ENCODE results near the gene NEU2.
"Not testable (repeated sequence)": the region's sequence is repeated elsewhere in the genome, so short reads cannot be mapped to it uniquely, and the experiment has no call there.

Gene NEU2

DNA sequence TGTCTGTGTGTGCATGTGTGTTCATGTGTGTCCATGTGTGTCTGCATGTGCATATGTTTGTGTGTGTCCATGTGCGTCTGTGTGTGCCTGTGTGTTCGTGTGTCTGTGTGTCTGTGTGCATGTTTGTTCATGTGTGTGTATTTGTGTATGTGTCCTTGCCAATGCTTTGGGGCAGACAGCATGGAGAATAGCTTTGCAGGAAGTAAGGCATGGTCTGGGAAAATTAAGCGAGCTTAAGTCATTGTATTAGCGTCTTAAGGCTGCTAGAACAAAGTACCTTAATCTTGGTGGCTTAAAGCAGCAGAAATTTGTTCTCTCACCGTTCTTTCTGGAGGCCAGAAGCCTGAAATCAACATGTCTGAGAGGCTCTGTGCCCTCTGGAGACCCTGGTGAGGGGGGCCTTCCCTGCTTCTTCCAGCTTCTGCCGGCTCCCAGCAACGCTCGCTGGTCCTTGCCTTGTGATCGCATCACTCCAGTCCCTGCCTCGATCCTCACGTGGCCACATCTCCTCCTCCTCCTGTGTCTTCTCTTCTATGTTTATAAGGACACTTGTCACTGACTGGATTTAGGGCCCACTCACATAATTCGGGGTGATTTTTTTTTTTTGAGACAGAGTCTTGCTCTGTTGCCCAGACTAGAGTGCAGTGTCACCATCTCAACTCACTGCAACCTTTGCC, 3.8 kb downstream of the NEU2 start:
- no peak for DNase-seq

DNA sequence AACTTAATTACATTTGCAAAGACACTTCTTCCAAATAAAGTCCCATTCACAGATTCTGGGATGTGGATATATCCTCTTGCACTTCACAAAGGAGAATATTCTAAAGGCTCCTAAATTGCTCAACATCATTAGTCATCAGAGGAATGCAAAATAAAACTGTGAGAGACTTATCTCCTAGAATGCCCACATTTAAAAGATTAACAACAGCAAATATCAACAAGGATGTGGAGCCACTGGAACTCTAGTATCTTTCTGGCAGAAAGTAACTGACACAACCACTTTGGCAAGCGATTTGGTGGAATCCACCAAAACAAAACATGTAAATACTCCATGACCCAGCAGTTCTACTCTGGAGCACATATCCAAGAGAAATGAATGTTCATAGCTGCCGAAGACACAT, 4.6 kb downstream of the NEU2 start:
- no peak for DNase-seq

DNA sequence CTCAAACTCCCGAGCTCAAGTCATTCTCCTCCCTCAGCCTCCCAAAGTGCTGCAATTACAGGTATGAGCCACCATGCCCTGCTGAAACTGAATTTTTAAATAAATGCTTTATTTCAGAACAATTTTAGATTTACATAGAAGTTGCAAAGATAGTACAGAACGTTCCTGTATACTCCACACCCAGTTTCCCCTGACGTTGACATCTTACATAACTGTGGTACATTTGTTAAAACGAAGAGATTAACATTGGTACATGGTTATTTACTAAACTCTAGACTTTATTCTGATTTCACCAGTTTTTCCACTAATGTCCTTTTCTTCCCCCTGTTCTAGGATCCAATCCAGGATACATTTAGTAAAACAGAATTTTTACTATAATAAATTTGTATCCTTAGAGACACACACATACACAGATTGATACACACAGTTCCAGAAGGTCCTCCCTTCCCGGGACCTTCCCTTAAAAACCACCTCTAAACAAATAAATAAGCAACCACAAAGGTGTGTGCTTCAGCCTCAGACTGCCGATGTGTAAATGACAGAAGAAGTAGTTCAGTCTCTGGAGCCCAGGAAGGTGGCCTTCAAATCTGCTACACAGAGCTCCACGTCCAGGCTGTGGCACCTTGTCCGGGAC, 6.9 kb downstream of the NEU2 start:
- DNase-seq, result no peak

DNA sequence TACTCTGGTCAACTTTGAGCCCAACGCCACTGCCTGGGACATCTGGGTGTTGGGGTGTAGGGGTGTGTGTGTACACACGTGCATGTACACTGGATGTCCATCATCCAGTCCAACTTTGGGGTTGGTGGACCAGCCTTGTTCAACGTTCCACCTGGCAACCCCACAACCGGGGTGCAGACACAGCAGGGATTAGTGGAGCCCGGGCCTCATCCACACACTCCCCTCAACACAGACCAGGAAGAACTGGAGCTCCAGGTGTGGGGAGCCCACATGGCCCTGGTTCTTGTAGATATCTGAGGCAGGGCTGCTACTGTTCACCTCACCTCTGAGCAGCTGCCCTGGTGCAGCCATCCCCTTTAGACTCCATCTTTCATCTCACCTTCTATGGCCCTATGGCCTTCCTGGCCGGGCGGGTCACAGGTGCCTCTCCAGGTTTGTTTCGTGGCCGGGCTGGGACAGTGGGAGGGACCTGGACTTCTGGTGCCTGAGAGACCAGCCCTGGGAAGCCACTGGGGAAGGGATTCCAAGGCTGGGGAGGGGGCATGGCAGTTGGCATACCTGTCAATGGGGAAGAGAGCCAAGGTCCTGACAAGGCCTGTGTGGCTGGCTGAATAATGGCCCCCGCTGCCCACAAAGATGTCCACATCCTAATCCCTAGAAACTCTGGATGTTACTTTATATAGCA, 7.5 kb downstream of the NEU2 start:
- no peak for DNase-seq

DNA sequence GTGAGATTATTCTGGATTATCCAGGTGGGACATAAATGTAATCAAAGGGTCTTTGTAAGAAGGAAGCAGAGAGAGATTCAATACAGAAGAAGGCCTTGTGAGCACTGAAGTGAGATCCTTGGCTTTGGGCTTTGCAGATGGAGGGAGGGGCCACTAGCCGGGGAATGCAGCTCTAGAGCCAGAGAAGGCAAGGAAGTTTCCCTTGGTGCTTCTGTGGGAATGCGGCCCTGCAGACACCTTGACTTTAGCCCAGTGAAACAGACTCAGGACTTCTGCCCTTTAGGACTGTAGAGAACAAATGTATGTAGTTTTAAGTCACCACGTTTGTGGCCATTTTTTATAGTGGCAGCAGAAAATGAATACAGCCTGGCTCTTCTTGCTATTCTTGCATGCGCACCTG, 8.1 kb downstream of the NEU2 start:
- DNase-seq, result no peak

DNA sequence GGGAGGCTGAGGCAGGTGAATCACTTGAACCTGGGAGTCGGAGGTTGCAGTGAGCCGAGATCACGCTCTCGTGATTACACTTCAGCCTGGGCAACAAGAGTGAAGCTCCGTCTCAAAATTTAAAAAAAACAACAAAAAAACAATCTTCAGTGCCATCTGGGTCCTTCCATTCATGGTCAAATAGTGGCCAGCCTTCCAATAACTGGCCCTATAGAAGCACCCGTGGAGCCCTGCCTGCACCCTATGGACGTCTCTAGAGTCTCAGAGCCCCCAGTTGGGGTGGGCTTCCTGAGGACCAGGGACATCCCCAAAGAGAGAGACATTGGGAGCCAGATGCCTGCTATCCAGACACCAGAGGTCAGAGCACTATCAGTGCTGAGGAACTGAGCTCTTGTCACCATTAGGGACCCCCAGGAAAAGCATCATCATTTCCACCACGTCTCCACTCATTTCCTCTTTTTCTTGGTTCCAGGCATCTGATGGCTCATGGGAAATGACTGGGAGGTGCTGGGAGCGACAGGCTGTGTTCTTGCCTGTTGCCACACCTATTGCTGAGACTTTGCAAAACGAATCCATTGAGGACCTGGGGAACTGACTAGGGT, 9.4 kb downstream of the NEU2 start:
- DNase-seq, result no peak

DNA sequence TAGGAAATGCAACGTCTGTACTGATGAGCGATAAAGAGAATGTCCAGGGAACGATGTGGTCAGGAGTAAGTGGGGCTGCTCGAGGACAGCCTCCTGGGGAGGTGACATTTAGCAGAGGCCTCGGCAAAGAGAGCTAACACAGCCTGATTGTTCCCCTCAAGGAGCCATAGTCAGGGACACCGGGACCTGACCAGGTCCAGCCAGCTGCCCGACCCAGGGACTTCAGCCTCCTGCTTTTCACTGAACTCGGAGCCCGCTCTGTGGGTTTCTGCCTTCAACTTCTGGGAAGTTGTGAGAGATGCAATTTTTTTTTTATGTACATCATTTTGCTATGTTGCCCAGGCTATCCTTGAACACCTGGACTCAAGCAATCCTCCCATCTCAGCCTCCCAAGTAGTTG, 10.1 kb downstream of the NEU2 start:
- no peak for DNase-seq

DNA sequence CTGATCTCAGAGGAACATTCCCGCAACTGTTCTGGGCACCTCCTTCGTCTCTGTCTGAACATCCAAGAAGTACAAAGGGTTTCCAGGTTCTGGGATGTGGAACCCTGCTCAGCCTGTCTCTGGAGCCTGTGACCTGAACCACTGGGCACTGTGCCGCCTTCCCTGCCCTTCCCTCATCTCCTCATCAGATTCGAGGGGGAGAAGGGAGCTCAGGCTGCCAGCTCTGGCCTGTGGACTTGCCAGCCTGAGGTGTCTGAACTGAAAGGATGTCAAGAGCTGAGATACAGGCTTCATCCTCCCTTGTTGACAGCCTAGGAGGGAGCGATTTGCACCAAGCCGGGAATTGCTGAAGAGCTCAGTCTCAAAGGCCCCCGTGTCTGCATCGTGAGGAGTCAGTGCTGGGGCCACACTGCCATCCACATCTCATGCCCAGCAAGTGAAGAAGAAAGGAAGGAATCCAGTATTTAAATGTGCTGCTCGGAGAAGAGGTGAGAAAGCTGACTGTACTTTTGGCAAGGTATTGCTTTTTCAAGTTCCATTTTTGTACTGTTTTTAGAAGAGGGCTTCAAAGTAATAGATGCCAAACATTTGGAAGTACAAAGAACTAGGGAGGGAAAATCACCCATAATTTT, 12.6 kb downstream of the NEU2 start:
- DNase-seq, result no peak

DNA sequence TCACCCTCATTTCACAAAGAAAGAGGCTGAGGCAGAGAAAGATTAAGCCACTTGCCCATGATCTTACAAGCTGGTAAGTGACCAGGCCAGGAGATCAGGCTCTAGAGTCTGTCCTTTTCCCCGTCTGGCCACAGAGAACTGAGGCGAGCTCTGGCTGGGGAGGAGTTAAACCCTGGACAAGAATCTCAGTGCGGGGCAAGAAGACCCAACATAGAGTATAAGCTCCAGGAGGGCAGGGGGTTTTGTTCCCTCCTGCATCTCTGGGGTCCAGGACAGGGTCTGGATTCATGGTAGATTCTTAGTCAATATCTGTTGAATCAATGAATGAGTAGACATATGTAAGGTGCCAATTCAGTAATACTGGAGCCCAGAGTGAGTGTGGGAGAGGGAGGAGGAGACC, 14.7 kb downstream of the NEU2 start:
- no peak for DNase-seq

DNA sequence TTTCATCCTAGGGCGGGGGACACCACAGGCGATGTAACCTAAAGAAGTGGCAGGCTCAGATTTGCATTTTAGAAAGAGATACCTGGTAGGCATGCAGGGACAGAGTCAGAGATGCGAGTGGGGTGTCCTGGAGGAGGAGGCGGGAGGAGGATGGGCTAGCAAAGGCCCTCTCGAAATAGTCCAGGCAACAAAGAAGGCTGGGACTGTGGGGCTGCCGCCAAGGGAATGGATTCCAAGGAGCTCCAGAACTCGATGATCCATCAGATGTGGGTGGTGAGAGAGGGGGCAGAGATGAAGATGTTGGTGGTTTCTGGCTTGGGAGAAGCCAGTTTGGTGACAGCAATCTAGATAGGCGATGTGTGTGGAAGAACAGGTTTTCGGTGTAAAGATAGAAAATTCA, 15.2 kb downstream of the NEU2 start:
- DNase-seq, result no peak

DNA sequence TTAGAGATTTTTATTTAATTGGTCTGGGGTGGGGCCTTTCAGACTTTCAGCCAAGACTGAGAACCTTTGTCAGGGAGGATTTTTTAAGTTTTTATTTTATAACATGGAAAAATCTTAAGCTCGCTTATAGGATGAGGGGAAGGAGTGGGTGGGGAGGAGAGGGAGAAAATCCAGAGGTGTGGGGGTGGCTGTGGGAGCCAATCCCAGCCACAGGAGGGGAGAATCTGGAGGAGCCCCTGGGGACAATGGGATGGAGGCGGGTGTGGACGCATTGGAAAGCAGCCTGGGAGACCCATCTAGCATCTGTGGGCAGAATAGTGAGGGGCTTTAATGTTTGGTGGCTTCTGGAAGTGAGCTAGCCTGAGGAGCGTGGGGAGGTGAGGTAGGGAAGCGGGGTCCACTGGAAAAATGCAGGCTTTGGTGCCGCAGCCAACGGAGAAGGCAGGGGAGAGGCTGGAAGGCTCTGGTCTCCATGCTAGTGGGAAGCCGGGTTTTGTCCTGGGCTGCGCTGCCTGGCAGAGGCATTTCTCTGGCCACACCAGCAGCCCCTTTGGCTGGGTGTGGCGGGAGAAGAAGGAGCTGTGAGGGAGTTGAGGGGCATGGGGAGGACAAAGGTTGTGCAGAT, 16.2 kb downstream of the NEU2 start:
- no peak for DNase-seq

DNA sequence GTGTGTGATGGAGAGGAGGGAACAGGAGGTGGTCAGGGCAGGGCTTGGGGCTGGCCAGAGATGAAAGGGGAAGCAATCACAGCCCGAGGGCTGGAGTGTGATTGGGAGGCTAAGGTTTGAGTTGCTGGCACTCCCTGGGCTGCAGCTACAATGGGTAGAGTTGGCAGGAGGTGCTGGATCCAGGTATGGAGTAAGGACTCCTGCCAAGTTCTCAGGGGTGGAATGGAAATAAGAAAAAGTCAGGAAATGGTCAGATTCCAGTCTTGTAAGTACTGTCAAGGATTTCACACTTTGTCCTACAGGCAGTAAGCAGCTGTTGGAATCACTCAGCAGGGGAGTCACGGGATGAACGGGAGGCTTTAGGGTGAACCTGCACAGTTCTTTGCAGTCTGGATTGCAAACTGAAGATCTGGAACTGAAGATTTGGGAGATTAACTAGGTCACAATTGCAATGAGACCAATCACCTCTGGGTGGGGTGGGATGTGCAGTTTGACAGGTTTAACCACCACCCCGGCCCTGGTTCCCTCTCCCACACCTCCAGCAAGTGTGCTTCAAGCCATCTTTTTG, 16.8 kb downstream of the NEU2 start:
- no peak for DNase-seq

DNA sequence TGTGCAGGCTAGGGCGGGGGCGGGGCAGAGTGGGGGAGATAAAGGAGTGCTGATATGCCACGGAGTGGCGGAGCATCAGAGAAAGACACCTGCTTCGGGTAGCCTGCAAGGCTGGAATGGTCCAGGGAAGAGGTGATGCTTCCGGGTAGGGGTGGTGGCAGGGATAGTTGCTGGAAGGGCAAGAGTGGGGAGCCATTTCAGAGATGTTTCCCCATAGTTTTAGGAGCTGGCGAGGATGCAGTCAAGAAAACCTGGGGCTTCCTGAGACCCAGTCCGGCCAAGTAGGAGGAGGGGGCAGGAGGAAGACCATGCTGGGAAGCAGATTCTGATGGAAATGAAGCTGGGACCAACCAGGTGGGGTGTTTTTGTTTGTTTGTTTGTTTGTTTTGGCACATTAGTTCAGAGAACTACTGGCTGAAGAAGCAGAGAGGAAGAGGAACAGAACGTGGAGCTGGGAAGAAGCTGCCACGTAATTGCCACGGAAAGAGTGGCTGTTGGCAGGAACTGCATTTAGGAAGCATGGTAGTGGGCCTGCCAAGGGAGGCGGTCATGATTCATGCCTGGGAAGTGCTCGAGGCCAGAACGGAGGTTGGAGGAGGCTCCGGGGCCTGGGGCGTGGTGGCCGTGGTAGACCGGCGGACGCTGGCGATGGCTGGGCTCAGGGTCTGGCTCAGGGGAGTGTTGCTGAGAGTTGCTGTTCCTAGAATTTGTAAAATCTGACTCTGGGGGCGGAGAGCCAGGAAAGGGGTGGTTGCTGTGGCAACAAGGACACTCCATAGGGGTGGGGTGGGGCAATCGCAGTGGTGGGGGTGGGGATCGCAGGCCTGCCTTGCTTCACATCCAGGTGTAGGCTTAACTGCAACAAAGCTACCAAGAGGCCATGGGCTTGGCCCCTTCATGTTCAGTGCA, 19.0 kb downstream of the NEU2 start:
- no peak for DNase-seq

DNA sequence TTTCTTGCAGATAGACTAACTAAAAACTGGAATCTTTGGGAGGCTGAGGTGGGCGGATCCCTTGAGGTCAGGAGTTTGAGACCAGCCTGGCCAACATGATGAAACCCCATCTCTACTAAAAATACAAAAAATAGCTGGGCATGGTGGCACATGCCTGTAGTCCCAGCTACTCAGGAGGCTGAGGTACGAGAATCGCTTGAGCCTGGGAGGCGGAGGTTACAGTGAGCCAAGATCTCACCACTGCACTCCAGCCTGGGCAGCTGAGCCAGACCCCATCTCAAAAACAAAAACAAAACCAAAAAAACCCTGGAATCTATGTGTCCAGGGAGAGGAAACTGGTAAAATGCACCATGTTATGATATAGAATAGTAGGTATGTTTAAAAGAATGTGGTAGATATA, 20.0 kb downstream of the NEU2 start:
- DNase-seq, result not testable (repeated sequence)

DNA sequence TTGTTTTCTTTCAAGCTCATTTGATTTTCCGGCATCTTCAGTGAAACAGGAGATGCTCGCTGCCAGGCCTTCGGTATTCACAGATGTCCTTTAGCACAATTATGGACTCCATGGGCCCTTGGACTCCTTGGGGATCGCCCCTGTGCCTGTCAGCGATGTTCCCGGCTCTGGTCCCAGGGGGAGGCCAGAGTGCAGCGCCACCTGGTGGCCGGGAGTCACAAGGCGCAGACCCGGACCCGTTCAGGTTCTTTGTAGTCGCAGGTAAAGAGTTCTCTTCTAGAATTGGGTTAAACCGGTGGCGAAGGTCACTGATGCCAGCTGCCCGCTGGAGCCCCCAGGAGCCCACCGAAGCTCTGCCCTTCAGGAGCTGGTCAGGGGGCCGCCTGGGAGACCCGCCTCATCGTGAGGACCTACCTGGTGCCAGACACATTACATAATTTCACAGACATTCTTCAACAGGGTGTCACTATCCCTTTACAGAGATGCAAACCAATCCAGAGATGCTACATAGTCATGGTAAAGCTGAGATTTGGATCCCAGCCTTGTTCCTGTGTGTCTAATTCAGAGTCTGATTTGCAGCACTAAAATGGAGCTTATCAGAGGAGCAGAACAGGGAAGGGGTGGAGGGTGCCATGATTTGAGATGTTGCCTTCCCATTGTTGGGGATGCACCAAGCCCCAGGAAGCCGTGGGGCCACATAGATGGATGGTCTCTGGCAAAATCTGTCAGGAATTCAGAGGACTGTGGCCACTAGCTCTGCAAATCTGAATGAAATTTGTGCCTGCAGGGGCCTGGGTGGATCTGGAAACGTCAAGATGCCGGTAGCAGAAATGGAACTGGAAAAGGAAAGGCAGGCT, 21.7 kb downstream of the NEU2 start:
- DNase-seq, result peak; percentile 39 to 59 (median 55)

DNA sequence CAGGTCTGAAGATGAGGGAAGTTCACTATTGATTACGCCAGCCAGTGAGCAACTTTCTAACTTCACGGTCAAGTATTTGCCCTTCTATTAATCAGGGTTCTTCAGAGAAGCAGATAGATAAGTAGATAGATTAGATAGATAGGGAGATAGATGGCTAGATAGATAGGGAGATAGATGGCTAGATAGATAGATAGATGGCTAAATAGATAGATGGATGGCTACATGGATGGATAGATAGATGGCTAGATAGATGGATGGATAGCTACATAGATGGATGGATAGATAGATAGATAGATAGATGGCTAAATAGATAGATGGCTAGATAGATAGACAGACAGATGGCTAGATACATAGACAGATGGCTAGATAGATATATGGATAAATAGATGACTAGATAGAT, 22.9 kb downstream of the NEU2 start:
- no peak for DNase-seq

DNA sequence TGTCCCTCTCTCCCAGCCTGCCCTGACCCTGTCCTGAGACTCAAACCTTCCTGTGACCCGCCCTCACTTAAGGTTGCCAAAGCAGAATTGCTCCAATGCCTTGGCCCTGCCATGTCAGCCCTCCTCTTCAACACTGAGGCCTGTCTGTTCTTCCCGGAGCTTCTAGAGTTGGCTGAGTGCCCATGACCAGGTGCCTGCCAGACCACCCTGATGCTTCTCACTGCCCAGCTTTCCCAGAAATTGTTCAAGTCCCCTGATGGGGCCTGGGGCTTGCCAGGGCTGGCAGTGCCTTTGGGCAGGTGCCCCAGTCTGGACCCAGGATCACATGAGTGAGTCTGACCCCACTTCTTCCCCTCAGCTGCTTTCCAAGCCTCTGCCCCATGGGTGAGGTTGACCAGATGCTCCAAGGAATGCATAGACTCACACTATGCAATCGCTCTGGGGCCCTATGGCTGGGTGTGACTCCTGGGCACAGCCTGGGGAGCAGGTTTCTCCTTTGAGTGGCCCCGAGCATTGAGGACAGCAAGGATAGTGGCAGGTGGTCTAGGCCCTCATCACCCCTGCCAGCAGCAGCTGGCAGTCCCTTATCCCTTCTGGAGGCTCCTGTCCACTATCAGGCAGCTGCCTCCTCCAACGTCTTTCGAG, 24.6 kb downstream of the NEU2 start:
- no peak for DNase-seq

DNA sequence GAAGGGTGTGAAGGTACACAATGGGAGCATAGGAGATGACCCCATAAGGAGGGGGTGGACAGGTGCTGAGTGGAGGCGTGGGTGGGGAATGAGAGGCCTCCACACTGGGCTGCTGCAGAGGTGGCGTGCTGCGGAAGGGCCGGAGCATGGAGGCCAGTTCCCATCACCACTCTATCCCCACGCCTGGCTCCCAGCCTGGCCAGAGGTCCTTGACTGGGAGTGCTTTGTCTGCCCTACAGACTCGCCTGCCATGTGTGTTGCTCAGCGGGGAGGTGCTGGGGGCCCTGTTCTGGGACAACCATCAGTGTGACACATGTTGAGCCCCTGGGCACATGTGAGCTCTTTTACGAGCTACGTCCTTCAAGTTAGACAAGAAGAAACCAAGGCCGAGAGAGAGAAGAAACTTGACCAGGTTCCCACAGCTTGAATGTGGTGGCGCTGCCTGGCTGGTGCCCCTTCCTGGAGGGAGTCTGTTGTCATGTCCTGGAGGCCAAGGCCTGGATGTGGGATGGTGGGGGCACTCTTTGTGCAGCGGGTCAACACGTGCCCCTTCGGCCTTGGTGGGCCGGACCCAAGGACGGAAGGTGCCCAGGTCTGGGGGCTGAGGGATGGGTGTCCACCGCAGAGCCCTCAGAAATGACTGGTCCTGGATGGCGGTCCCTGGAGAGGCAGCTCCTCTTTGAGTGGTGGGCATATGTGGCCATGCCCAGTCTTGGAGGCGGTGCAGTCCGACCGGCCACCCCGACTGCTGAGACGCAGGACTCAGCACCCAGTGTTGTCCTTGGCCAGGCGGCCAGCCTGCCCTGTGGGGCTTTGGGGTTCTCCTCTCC, 26.5 kb downstream of the NEU2 start:
- no peak for DNase-seq

DNA sequence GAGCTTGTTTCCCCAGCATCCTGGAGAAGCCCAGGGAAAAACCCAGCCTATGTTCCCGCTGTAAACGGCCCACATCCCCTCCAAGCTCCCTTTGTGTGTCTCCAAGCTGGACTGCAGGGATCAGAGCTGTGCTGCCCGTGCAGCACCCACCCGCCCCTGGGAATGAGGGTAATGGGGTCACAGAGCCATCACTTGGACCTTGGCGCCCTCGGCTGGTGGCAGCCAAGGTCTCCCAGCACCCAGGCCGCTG, 27.0 kb downstream of the NEU2 start:
- no peak for DNase-seq

Measured in activated naive CD4-positive, alpha-beta T cell (primary cell).